ENCODE results near the gene ENO3.
"Not testable (repeated sequence)": the region's sequence is repeated elsewhere in the genome, so short reads cannot be mapped to it uniquely, and the experiment has no call there.

- TF ChIP-seq CTCF, POLR2A (IDR thresholded peaks at IDR 0.05): not testable (repeated sequence)
Measured at GRCh38 chr17:4906642-4907041, 44.3 kb upstream of the ENO3 start.
